Neural crest cell (in vitro differentiated cells): ENCODE data around the gene SPATA6L. TPM values are rescaled to one million over a fixed set of nuclear protein-coding genes. Genes with fewer than 3 reads are reported as not detected.

Experiments
- DNase-seq: peaks from one replicate; pipeline ENCODE4 v3.0.0; 2021; ENCODE audit warnings: low read depth, mixed read lengths, low spot score
- H3K27ac Mint-ChIP-seq: one replicate; pipeline ENCODE4 v1.8.0; 2021; ENCODE audit warnings: mild to moderate bottlenecking, mixed read lengths; ENCODE audit not compliant: unreplicated experiment
- H3K27me3 Mint-ChIP-seq: 2 replicates; pipeline ENCODE4 v1.8.0; 2021; ENCODE audit warnings: low read depth, mild to moderate bottlenecking, mixed read lengths
- H3K36me3 Mint-ChIP-seq: 2 replicates; pipeline ENCODE4 v1.8.0; 2021; ENCODE audit warnings: low read depth, mild to moderate bottlenecking, mixed read lengths
- H3K4me1 Mint-ChIP-seq: 2 replicates; pipeline ENCODE4 v1.8.0; 2021; ENCODE audit warnings: mixed read lengths
- H3K4me3 Mint-ChIP-seq: one replicate; pipeline ENCODE4 v1.8.0; 2021; ENCODE audit warnings: mild to moderate bottlenecking, mixed read lengths
- H3K9me3 Mint-ChIP-seq: 2 replicates; pipeline ENCODE4 v1.8.0; 2021; ENCODE audit warnings: mixed read lengths
- CTCF ChIP-seq: fragments of 200-600 bp; sonication (generic); conservative IDR thresholded peaks from 2 replicates; pipeline ENCODE4 v1.5.0; 2021; ENCODE audit warnings: antibody characterized with exemption, mild to moderate bottlenecking
- total RNA-seq: library from RNA; stranded (reverse); gene quantifications from 2 replicates; pipeline ENCODE4 v1.2.1, GENCODE V29; 2021

Gene SPATA6L
- total RNA-seq, 1 donor from 2014 or later = 0.44 TPM

GRCh38 chr9:4550777-4551484 is 115.3 kb downstream of the SPATA6L start:
- H3K9me3 Mint-ChIP-seq = no peaks in the 10 kb centered on the region
- peaks cover 3% of the 10 kb centered on the region for H3K27me3 Mint-ChIP-seq
- H3K4me1 Mint-ChIP-seq = no peaks in the 10 kb centered on the region
- no peak for TF ChIP-seq CTCF
- no peak overlapping the region for H3K27ac Mint-ChIP-seq
- DNase-seq = no peak
- H3K4me3 Mint-ChIP-seq = no peak overlapping the region
- no peaks in the 10 kb centered on the region for H3K36me3 Mint-ChIP-seq

GRCh38 chr9:4549751-4550295 is 116.5 kb downstream of the SPATA6L start:
- Mint-ChIP-seq H3K9me3 (no peaks in the 10 kb centered on the region), H3K27me3 (peaks cover 3% of the 10 kb centered on the region), H3K4me3 (no peak overlapping the region), H3K36me3 (no peaks in the 10 kb centered on the region), H3K4me1 (no peaks in the 10 kb centered on the region), H3K27ac (no peak overlapping the region)
- no peak for DNase-seq
- TF ChIP-seq CTCF = no peak

- H3K27ac Mint-ChIP-seq = no peak overlapping the region
- peaks cover 3% of the 10 kb centered on the region for H3K27me3 Mint-ChIP-seq
- no peaks in the 10 kb centered on the region for H3K4me1 Mint-ChIP-seq
- H3K4me3 Mint-ChIP-seq = no peak overlapping the region
- H3K36me3 Mint-ChIP-seq = no peaks in the 10 kb centered on the region
- DNase-seq = peak; percentile 30
- H3K9me3 Mint-ChIP-seq = no peaks in the 10 kb centered on the region
- TF ChIP-seq CTCF = peak; percentile 35
Observed at GRCh38 chr9:4548811-4549725, 117.2 kb downstream of the SPATA6L start.

Other genes starting within 250 kb of the SPATA6L start
- gene SLC1A1, start 176.0 kb downstream of the SPATA6L start, total RNA-seq = 0.89 and 0.96 TPM in 2 replicates
- gene PLPP6, start 4.2 kb downstream of the SPATA6L start, total RNA-seq = 8.6 TPM in 2 replicates
- 9.3 and 9.4 TPM in 2 replicates for gene CDC37L1, start 13.1 kb upstream of the SPATA6L start, total RNA-seq
- gene AK3, start 74.7 kb upstream of the SPATA6L start, total RNA-seq = 59.0 and 67.4 TPM in 2 replicates
- 12.7 TPM in 2 replicates for gene RCL1, start 126.5 kb upstream of the SPATA6L start, total RNA-seq